WI38 (cell line): Measurements from ENCODE around the gene BPIFB4.

ENCODE experiments used
- H3K4me3 ChIP-seq: 2 replicates; pipeline ENCODE4 v1.5.1; 2011; ENCODE audit warnings: low read depth, mild to moderate bottlenecking, control low read depth, low read length
- CTCF ChIP-seq: IDR thresholded peaks from 2 replicates; pipeline ENCODE4 v1.5.1; 2012; ENCODE audit warnings: low read depth, mild to moderate bottlenecking, control low read depth, low read length

The BPIFB4 gene

GRCh38 chr20:33061658-33062028 lies 17.8 kb upstream of the BPIFB4 start:
- TF ChIP-seq CTCF, result no peak
- H3K4me3 ChIP-seq, result no peak overlapping the region

GRCh38 chr20:33062105-33062824 lies 17.2 kb upstream of the BPIFB4 start:
- H3K4me3 ChIP-seq, result no peak overlapping the region
- TF ChIP-seq CTCF, result no peak

- no peak for TF ChIP-seq CTCF
- H3K4me3 ChIP-seq, result no peak overlapping the region
Observed at GRCh38 chr20:33062825-33063149, 16.7 kb upstream of the BPIFB4 start.

GRCh38 chr20:33063271-33063670 lies 16.2 kb upstream of the BPIFB4 start:
- no peak for TF ChIP-seq CTCF

GRCh38 chr20:33064572-33065287 lies 14.7 kb upstream of the BPIFB4 start:
- no peak for TF ChIP-seq CTCF

More at GRCh38 chr20:33063271-33063670, 16.2 kb upstream of the BPIFB4 start:
- H3K4me3 ChIP-seq, result no peak overlapping the region

GRCh38 chr20:33065785-33066184 lies 13.7 kb upstream of the BPIFB4 start:
- no peak overlapping the region for H3K4me3 ChIP-seq
- no peak for TF ChIP-seq CTCF

More at GRCh38 chr20:33064572-33065287, 14.7 kb upstream of the BPIFB4 start:
- no peak overlapping the region for H3K4me3 ChIP-seq

GRCh38 chr20:33067806-33068205 lies 11.6 kb upstream of the BPIFB4 start:
- TF ChIP-seq CTCF, result no peak
- H3K4me3 ChIP-seq, result no peak overlapping the region
